H1 (cell line): ENCODE data around the gene LRP5. TPM values are rescaled to one million over a fixed set of nuclear protein-coding genes. Genes with fewer than 3 reads are reported as not detected.

Source experiments
- CTCF ChIP-seq, 3 experiments: IDR thresholded peaks; 1 replicate in 2 of 3; 2 replicates in 1 of 3; pipeline versions ENCODE4 v1.5.1 to v1.6.1; 2011; ENCODE audit warnings: low read length in 3 of 3, mild to moderate bottlenecking in 3 of 3, inconsistent platforms in 2 of 3, low read depth in 1 of 3, moderate library complexity in 1 of 3; ENCODE audit not compliant: insufficient read depth in 1 of 3; ENCODE audit errors: control extremely low read depth in 1 of 3
- JUN ChIP-seq: IDR thresholded peaks from 2 replicates; pipeline ENCODE4 v1.6.1; 2011; ENCODE audit warnings: low read depth, mild to moderate bottlenecking, improper control_type of control experiment, low read length
- PHF8 ChIP-seq: fragments of 200-600 bp; sonication (generic); conservative IDR thresholded peaks from 2 replicates; pipeline ENCODE4 v1.7.1; 2012; ENCODE audit warnings: low read depth, mild to moderate bottlenecking, inconsistent platforms, low read length, moderate library complexity
- RFX5 ChIP-seq: IDR thresholded peaks from 2 replicates; pipeline ENCODE4 v1.6.1; 2011; ENCODE audit warnings: low read depth, low read length, improper control_type of control experiment, borderline replicate concordance
- SP2 ChIP-seq: IDR thresholded peaks from 2 replicates; pipeline ENCODE4 v1.6.1; 2012; ENCODE audit warnings: mild to moderate bottlenecking, low read length, inconsistent platforms
- TAF7 ChIP-seq: optimal IDR thresholded peaks from 2 replicates; pipeline ENCODE3; 2011; ENCODE audit warnings: low read depth, mild to moderate bottlenecking, inconsistent platforms, low read length, moderate library complexity, borderline replicate concordance
- polyA plus RNA-seq, 7 experiments: library from polyadenylated mRNA; depleted of rRNA in 3 of 7; stranded (reverse) in 5 of 7; unstranded in 2 of 7; fragments of >200 nt in 5 of 7; fragments of 200-250 nt in 2 of 7; gene quantifications; 1 replicate in 5 of 7; 2 replicates in 1 of 7; 4 replicates in 1 of 7; pipeline versions ENCODE4 v1.2.1 to v1.2.3, GENCODE V29; 2011 to 2013; ENCODE audit warnings: missing spikeins in 2 of 7, mixed read lengths in 2 of 7
- total RNA-seq: library from RNA; stranded (reverse); fragmentation: NEBNext Ultra II Directional; extraction: Animal tissue kit (Norgen Biotek cat#: 25700); gene quantifications from 2 replicates; pipeline ENCODE4 v1.2.1, GENCODE V29; 2021
- TF ChIP-seq, protein P1 (sequence below): IDR thresholded peaks from 2 replicates; pipeline ENCODE4 v1.6.1; 2011; ENCODE audit warnings: low read depth, mild to moderate bottlenecking, low read length; ENCODE audit not compliant: insufficient read depth

Gene LRP5
- total and polyA plus RNA-seq, 2 of the 8 experiments (the other 6 are each of a cell fraction or from before 2014, with no cell fraction given), result 19.0 to 38.9 TPM

DNA sequence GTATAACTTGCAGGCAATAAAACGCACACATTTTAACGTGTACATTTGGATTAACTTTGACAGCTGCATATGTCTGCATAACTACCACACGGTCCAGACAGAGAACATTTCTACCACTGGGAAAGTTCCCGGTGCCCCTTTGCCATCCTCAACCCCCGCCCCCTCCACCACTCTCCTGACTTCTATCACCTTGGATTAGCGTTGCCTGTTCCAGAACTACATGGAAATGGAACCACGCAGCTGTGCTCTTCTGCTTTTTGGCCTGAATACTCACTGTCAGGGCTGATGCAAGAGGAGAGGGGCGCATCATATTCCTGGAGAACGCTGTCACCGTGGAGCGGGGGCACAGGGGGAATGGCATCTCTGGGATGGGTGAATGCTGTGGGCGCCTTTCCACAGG, 62.1 kb downstream of the LRP5 start (continued):
- TF ChIP-seq, protein P1, sequence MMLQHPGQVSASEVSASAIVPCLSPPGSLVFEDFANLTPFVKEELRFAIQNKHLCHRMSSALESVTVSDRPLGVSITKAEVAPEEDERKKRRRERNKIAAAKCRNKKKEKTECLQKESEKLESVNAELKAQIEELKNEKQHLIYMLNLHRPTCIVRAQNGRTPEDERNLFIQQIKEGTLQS, result no peak
- TF ChIP-seq SP2 (no peak), TAF7 (no peak), CTCF (IDR thresholded peaks at IDR 0.05; ENCODE audit: control extremely low read depth in 1 of 3, insufficient read depth in 1 of 3, low read depth in 1 of 3, low read length in 3 of 3) (no peak), PHF8 (no peak), RFX5 (no peak), JUN (no peak)
